SK-N-SH (cell line): ENCODE data around the gene COL25A1. TPM values are rescaled to one million over a fixed set of nuclear protein-coding genes. Genes with fewer than 3 reads are reported as not detected.
A peak's percentile ranks its signal among the peaks of the same experiment; 100 is the strongest.

Experiments
- CTCF ChIA-PET: fragments of 300-600, 350-600 bp; formaldehyde crosslinking; extraction: SDS; loops from one replicate; lab custom pipeline; 2021; lab: Yijun Ruan, JAX
- POLR2A ChIA-PET: fragments of 350-600 bp; sonication (Branson Sonifier 250); formaldehyde crosslinking; extraction: SDS; loops from one replicate; lab custom pipeline; 2020; ENCODE audit warnings: antibody characterized with exemption, inconsistent platforms; lab: Yijun Ruan, JAX
- DNase-seq: peaks from one replicate; pipeline ENCODE4 v3.0.0; 2012
- H2AFZ ChIP-seq: fragments of 200-600 bp; sonication (generic); 2 replicates; pipeline ENCODE4 v1.8.1; 2016; ENCODE audit warnings: antibody characterized with exemption, mild to moderate bottlenecking, low read depth
- H3F3A ChIP-seq: fragments of 200-600 bp; sonication (generic); replicated peaks from 2 replicates; pipeline ENCODE3; 2016; ENCODE audit warnings: antibody characterized with exemption, mild to moderate bottlenecking; ENCODE audit not compliant: insufficient read depth
- H3K27ac ChIP-seq, 2 experiments: fragments of 200-500 bp in 1 of 2; fragments of 200-600 bp in 1 of 2; sonication (Bioruptor generic) in 1 of 2; sonication (generic), shearing (Covaris generic) in 1 of 2; 2 replicates each; pipeline versions ENCODE4 v1.5.1 to v1.6.1; 2014 to 2016; ENCODE audit warnings: low read depth in 2 of 2, inconsistent platforms in 1 of 2, low read length in 1 of 2, mild to moderate bottlenecking in 1 of 2, mixed read lengths in 1 of 2
- H3K27me3 ChIP-seq: fragments of 200-600 bp; sonication (generic), shearing (Covaris generic); 2 replicates; pipeline ENCODE4 v1.6.1; 2016; ENCODE audit warnings: mixed run types; ENCODE audit not compliant: insufficient read depth
- H3K36me3 ChIP-seq, 2 experiments: fragments of 200-500 bp in 1 of 2; fragments of 200-600 bp in 1 of 2; sonication (Bioruptor generic) in 1 of 2; sonication (generic) in 1 of 2; replicated peaks in 1 of 2; 2 replicates each; pipeline versions ENCODE3 to v1.5.1; 2014 to 2016; ENCODE audit warnings: low read length in 1 of 2, mild to moderate bottlenecking in 1 of 2; ENCODE audit not compliant: insufficient read depth in 2 of 2, control insufficient read depth in 1 of 2
- H3K4me1 ChIP-seq, 2 experiments: fragments of 200-500 bp in 1 of 2; fragments of 200-600 bp in 1 of 2; sonication (Bioruptor generic) in 1 of 2; sonication (generic), shearing (Covaris generic) in 1 of 2; 2 replicates each; pipeline versions ENCODE4 v1.5.1 to v1.6.1; 2014 to 2016; ENCODE audit warnings: low read depth in 1 of 2, low read length in 1 of 2, mixed run types in 1 of 2; ENCODE audit not compliant: insufficient read depth in 2 of 2, control insufficient read depth in 1 of 2
- H3K4me2 ChIP-seq: fragments of 200-600 bp; sonication (generic), shearing (Covaris generic); 2 replicates; pipeline ENCODE4 v1.6.1; 2017; ENCODE audit warnings: mixed run types
- H3K4me3 ChIP-seq, 2 experiments: fragments of 200-500 bp in 1 of 2; fragments of 200-600 bp in 1 of 2; sonication (Bioruptor generic) in 1 of 2; sonication (generic), shearing (Covaris generic) in 1 of 2; 2 replicates each; pipeline versions ENCODE4 v1.5.1 to v1.8.1; 2014 to 2016; ENCODE audit warnings: low read depth in 2 of 2, inconsistent platforms in 1 of 2, low read length in 1 of 2, mild to moderate bottlenecking in 1 of 2, mixed read lengths in 1 of 2, moderate library complexity in 1 of 2
- H3K79me2 ChIP-seq: fragments of 200-600 bp; sonication (generic); 2 replicates; pipeline ENCODE4 v1.8.1; 2017; ENCODE audit warnings: mild to moderate bottlenecking; ENCODE audit not compliant: insufficient read depth
- H3K9ac ChIP-seq: fragments of 200-600 bp; sonication (generic); 2 replicates; pipeline ENCODE4 v1.6.1; 2017; ENCODE audit warnings: mixed run types
- H3K9me2 ChIP-seq: fragments of 200-600 bp; sonication (generic); 2 replicates; pipeline ENCODE4 v1.6.1; 2017; ENCODE audit warnings: mixed run types
- H3K9me3 ChIP-seq: fragments of 200-600 bp; sonication (generic); 2 replicates; pipeline ENCODE4 v1.6.1; 2017; ENCODE audit warnings: mixed run types, mild to moderate bottlenecking, moderate library complexity
- H4K20me1 ChIP-seq: fragments of 200-600 bp; sonication (generic); 2 replicates; pipeline ENCODE4 v1.6.1; 2017; ENCODE audit warnings: mild to moderate bottlenecking, mixed run types; ENCODE audit not compliant: insufficient read depth
- CHD2 ChIP-seq: fragments of 150-350 bp; IDR thresholded peaks from 2 replicates; pipeline ENCODE4 v1.6.1; 2018; ENCODE audit warnings: low read length; ENCODE audit not compliant: partially characterized antibody
- EP300 ChIP-seq, 2 experiments: IDR thresholded peaks; 2 replicates each; pipeline versions ENCODE4 v1.4.0 to v1.6.1; 2012; ENCODE audit warnings: borderline replicate concordance in 1 of 2, low read depth in 1 of 2, low read length in 1 of 2
- EZH2phosphoT487 ChIP-seq: fragments of 200-600 bp; sonication (generic); IDR thresholded peaks from 2 replicates; pipeline ENCODE4 v1.6.1; 2017; ENCODE audit warnings: low read depth, mixed run types, mild to moderate bottlenecking, antibody characterized with exemption, moderate library complexity, borderline replicate concordance
- FOSL2 ChIP-seq: IDR thresholded peaks from 2 replicates; pipeline ENCODE4 v1.4.0; 2012; ENCODE audit warnings: low read depth, mild to moderate bottlenecking, moderate library complexity, borderline replicate concordance
- FOXM1 ChIP-seq: IDR thresholded peaks from 2 replicates; pipeline ENCODE4 v1.4.0; 2012; ENCODE audit warnings: low read depth, mild to moderate bottlenecking
- GATA2 ChIP-seq: sonication (generic); formaldehyde crosslinking; IDR thresholded peaks from 2 replicates; pipeline ENCODE4 v1.5.0; 2020; ENCODE audit warnings: mild to moderate bottlenecking, missing genetic modification reagents
- JUND ChIP-seq: IDR thresholded peaks from 2 replicates; pipeline ENCODE4 v1.4.0; 2012
- NFIC ChIP-seq: IDR thresholded peaks from 2 replicates; pipeline ENCODE4 v1.4.0; 2012; ENCODE audit warnings: borderline replicate concordance
- POLR2AphosphoS5 ChIP-seq: IDR thresholded peaks from 2 replicates; pipeline ENCODE4 v1.6.1; 2012; ENCODE audit warnings: low read depth, low read length
- RAD21 ChIP-seq: IDR thresholded peaks from 2 replicates; pipeline ENCODE4 v1.6.1; 2012; ENCODE audit warnings: mild to moderate bottlenecking, low read length
- RCOR1 ChIP-seq: fragments of 150-350 bp; IDR thresholded peaks from 2 replicates; pipeline ENCODE4 v1.6.1; 2017; ENCODE audit warnings: antibody characterized with exemption, low read length
- RXRA ChIP-seq: IDR thresholded peaks from 2 replicates; pipeline ENCODE4 v1.4.0; 2012; ENCODE audit warnings: low read depth, mild to moderate bottlenecking, borderline replicate concordance
- SIN3A ChIP-seq: IDR thresholded peaks from 2 replicates; pipeline ENCODE4 v1.6.1; 2012; ENCODE audit warnings: low read depth, mild to moderate bottlenecking, low read length, moderate library complexity, borderline replicate concordance
- SMC3 ChIP-seq: IDR thresholded peaks from 2 replicates; pipeline ENCODE4 v1.6.1; 2012; ENCODE audit warnings: low read depth, low read length, improper control_type of control experiment
- TCF12 ChIP-seq: IDR thresholded peaks from 2 replicates; pipeline ENCODE4 v1.4.0; 2012
- WGBS: methylation state at CpG from one replicate; pipeline ENCODE4 v1.1.6; 2017; ENCODE audit warnings: low lambda C conversion rate; 5-methylcytosine and 5-hydroxymethylcytosine counted together
- polyA plus RNA-seq, 3 experiments: library from polyadenylated mRNA; depleted of rRNA; stranded (reverse); fragments of >200 nt; gene quantifications; 2 replicates each; pipeline ENCODE4 v1.2.3, GENCODE V29; 2012
- TF ChIP-seq, protein P1 (sequence below): fragments of 150-350 bp; IDR thresholded peaks from 2 replicates; pipeline ENCODE4 v1.6.1; 2017; ENCODE audit warnings: antibody characterized with exemption, low read length, low read depth, borderline replicate concordance
- TF ChIP-seq, protein P2 (sequence below): IDR thresholded peaks from 2 replicates; pipeline ENCODE4; 2012
- TF ChIP-seq, protein P3 (sequence below): fragments of 200-600 bp; sonication (generic); IDR thresholded peaks from 2 replicates; pipeline ENCODE4 v1.6.1; 2017; ENCODE audit warnings: antibody characterized with exemption, mild to moderate bottlenecking, moderate library complexity
- TF ChIP-seq, protein P4 (sequence below): IDR thresholded peaks from 2 replicates; pipeline ENCODE4 v1.6.1; 2012; ENCODE audit warnings: mild to moderate bottlenecking, low read depth, low read length, moderate library complexity
- TF ChIP-seq, protein P5 (sequence below): IDR thresholded peaks from 2 replicates; pipeline ENCODE4 v1.4.0; 2012; ENCODE audit warnings: low read depth, borderline replicate concordance

COL25A1 gene
- polyA plus RNA-seq, 1 of the 3 experiments (the other 2 are of a cell fraction): not detected

DNA sequence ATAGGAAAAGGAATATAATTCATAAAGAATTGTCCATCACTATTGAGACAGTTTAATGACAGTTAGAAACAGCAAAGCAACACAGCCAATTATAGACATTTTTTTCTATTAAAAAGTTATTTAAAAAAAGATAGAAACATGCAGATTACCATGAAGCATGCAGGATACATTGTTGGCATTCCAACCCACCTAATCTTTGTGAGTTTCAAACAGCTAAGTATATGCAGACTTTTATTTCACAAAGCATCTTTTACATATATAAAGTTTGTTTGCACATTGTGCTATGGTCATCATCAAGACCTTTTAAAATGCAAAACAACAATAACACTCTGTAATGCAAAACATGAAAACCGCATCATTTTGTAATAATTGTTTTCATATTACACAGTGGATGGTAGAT lies 413.7 kb downstream of the COL25A1 start:
- Histone ChIP-seq H3K4me2 (no peak overlapping the region), H3K79me2 (no peaks in the 10 kb centered on the region), H3K36me3 (no peaks in the 10 kb centered on the region), H3K27ac (peak overlapping the region in 1 of 2 experiments; percentile 21; a peak in 1 of 4 replicates), H3K27me3 (no peaks in the 10 kb centered on the region), H4K20me1 (no peaks in the 10 kb centered on the region), H3K9ac (no peak overlapping the region), H3K4me3 (no peak overlapping the region), H3F3A (peaks cover 15% of the 10 kb centered on the region), H3K9me2 (no peaks in the 10 kb centered on the region), H2AFZ (peak overlapping the region; percentile 23; the same call in 1 of the 2 replicates), H3K4me1 (peaks cover 0 to 39% of the 10 kb centered on the region in 2 experiments; a peak in 2 of 4 replicates), H3K9me3 (no peaks in the 10 kb centered on the region)
- POLR2A ChIA-PET: no interaction called here
- WGBS: 7% methylated on average over 1 of the region's 1 CpG
- DNase-seq: no peak
- TF ChIP-seq FOSL2: no peak
- no peak for TF ChIP-seq EP300 (IDR thresholded peaks at IDR 0.05; ENCODE audit: borderline replicate concordance in 1 of 2, low read depth in 1 of 2, low read length in 1 of 2)
- TF ChIP-seq EZH2phosphoT487: no peak
- no peak for TF ChIP-seq RCOR1
- TF ChIP-seq, protein P1, sequence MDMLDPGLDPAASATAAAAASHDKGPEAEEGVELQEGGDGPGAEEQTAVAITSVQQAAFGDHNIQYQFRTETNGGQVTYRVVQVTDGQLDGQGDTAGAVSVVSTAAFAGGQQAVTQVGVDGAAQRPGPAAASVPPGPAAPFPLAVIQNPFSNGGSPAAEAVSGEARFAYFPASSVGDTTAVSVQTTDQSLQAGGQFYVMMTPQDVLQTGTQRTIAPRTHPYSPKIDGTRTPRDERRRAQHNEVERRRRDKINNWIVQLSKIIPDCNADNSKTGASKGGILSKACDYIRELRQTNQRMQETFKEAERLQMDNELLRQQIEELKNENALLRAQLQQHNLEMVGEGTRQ: no peak
- TF ChIP-seq, protein P2, sequence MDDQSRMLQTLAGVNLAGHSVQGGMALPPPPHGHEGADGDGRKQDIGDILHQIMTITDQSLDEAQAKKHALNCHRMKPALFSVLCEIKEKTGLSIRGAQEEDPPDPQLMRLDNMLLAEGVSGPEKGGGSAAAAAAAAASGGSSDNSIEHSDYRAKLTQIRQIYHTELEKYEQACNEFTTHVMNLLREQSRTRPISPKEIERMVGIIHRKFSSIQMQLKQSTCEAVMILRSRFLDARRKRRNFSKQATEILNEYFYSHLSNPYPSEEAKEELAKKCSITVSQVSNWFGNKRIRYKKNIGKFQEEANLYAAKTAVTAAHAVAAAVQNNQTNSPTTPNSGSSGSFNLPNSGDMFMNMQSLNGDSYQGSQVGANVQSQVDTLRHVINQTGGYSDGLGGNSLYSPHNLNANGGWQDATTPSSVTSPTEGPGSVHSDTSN: no peak
- no peak for TF ChIP-seq NFIC
- TF ChIP-seq, protein P3, sequence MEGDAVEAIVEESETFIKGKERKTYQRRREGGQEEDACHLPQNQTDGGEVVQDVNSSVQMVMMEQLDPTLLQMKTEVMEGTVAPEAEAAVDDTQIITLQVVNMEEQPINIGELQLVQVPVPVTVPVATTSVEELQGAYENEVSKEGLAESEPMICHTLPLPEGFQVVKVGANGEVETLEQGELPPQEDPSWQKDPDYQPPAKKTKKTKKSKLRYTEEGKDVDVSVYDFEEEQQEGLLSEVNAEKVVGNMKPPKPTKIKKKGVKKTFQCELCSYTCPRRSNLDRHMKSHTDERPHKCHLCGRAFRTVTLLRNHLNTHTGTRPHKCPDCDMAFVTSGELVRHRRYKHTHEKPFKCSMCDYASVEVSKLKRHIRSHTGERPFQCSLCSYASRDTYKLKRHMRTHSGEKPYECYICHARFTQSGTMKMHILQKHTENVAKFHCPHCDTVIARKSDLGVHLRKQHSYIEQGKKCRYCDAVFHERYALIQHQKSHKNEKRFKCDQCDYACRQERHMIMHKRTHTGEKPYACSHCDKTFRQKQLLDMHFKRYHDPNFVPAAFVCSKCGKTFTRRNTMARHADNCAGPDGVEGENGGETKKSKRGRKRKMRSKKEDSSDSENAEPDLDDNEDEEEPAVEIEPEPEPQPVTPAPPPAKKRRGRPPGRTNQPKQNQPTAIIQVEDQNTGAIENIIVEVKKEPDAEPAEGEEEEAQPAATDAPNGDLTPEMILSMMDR: no peak
- no peak for TF ChIP-seq SIN3A
- no peak for TF ChIP-seq RXRA
- no peak for TF ChIP-seq CHD2
- TF ChIP-seq FOXM1: no peak
- CTCF ChIA-PET: no interaction called here

DNA sequence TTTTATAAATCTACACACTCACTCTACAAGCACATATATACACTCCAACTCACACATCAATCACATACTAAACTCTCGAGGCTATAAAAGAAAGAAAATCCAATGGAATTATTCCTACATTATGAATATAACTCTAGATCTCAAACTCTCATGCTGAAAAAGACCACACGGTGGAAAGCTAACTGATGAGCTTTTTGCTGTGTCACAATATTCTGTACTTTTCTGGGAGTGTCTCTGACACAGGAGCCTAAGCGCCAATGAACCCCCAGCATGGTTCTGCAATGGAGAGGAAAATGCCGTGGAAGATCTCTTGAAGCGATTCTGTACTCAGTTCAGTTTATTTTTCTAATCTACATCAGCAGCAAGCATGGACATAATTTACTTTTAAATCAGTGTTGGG lies 415.4 kb downstream of the COL25A1 start:
- H3K4me3 ChIP-seq: no peak overlapping the region
- ChIA-PET CTCF (interaction anchor here (0.6 kb wide), 1 partner anchor 1565 kb away, joined by 3 read pairs; no protein-coding TSS in a partner anchor), POLR2A (no interaction called here)
- no peaks in the 10 kb centered on the region for H3K27me3 ChIP-seq
- no peaks in the 10 kb centered on the region for H3K9me3 ChIP-seq
- no peaks in the 10 kb centered on the region for H3K79me2 ChIP-seq
- no peak for DNase-seq
- H3K4me1 ChIP-seq: peaks cover 0 to 50% of the 10 kb centered on the region in 2 experiments; a peak in 2 of 4 replicates
- WGBS: 16% methylated on average over 5 of the region's 5 CpGs
- H4K20me1 ChIP-seq: no peaks in the 10 kb centered on the region
- H2AFZ ChIP-seq: peak overlapping the region; percentile 67
- peaks cover 15% of the 10 kb centered on the region for H3F3A ChIP-seq
- no peak overlapping the region for H3K27ac ChIP-seq
- H3K9ac ChIP-seq: no peak overlapping the region
- H3K9me2 ChIP-seq: no peaks in the 10 kb centered on the region
- H3K4me2 ChIP-seq: no peak overlapping the region
- H3K36me3 ChIP-seq: no peaks in the 10 kb centered on the region
- TF ChIP-seq, protein P4, sequence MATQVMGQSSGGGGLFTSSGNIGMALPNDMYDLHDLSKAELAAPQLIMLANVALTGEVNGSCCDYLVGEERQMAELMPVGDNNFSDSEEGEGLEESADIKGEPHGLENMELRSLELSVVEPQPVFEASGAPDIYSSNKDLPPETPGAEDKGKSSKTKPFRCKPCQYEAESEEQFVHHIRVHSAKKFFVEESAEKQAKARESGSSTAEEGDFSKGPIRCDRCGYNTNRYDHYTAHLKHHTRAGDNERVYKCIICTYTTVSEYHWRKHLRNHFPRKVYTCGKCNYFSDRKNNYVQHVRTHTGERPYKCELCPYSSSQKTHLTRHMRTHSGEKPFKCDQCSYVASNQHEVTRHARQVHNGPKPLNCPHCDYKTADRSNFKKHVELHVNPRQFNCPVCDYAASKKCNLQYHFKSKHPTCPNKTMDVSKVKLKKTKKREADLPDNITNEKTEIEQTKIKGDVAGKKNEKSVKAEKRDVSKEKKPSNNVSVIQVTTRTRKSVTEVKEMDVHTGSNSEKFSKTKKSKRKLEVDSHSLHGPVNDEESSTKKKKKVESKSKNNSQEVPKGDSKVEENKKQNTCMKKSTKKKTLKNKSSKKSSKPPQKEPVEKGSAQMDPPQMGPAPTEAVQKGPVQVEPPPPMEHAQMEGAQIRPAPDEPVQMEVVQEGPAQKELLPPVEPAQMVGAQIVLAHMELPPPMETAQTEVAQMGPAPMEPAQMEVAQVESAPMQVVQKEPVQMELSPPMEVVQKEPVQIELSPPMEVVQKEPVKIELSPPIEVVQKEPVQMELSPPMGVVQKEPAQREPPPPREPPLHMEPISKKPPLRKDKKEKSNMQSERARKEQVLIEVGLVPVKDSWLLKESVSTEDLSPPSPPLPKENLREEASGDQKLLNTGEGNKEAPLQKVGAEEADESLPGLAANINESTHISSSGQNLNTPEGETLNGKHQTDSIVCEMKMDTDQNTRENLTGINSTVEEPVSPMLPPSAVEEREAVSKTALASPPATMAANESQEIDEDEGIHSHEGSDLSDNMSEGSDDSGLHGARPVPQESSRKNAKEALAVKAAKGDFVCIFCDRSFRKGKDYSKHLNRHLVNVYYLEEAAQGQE: no peak
- TF ChIP-seq EP300 (IDR thresholded peaks at IDR 0.05; ENCODE audit: borderline replicate concordance in 1 of 2, low read depth in 1 of 2, low read length in 1 of 2) (no peak), SMC3 (no peak), POLR2AphosphoS5 (no peak), RAD21 (no peak), GATA2 (CRISPR knock-in tag) (no peak), TCF12 (no peak), RCOR1 (no peak), FOXM1 (no peak), JUND (no peak), FOSL2 (no peak)
- TF ChIP-seq, protein P5, sequence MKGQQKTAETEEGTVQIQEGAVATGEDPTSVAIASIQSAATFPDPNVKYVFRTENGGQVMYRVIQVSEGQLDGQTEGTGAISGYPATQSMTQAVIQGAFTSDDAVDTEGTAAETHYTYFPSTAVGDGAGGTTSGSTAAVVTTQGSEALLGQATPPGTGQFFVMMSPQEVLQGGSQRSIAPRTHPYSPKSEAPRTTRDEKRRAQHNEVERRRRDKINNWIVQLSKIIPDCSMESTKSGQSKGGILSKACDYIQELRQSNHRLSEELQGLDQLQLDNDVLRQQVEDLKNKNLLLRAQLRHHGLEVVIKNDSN: no peak
